HEK293T (cell line): Measurements from ENCODE around the gene MINDY4.

Experiments used
- BHLHE40 ChIP-seq: fragments of 450-650 bp; IDR thresholded peaks from 2 replicates; pipeline ENCODE4 v1.6.1; 2016; ENCODE audit warnings: mild to moderate bottlenecking, moderate library complexity, borderline replicate concordance
- ELF4 ChIP-seq: fragments of 450-650 bp; IDR thresholded peaks from 2 replicates; pipeline ENCODE4 v1.6.1; 2017; ENCODE audit warnings: antibody characterized with exemption
- FOXK2 ChIP-seq: fragments of 450-650 bp; IDR thresholded peaks from 2 replicates; pipeline ENCODE4 v1.6.1; 2016; ENCODE audit warnings: mild to moderate bottlenecking
- HDGF ChIP-seq: fragments of 450-650 bp; IDR thresholded peaks from 2 replicates; pipeline ENCODE4 v1.6.1; 2017; ENCODE audit warnings: antibody characterized with exemption, borderline replicate concordance
- L3MBTL2 ChIP-seq: fragments of 450-650 bp; conservative IDR thresholded peaks from 2 replicates; pipeline ENCODE4 v1.6.1; 2016; ENCODE audit warnings: mild to moderate bottlenecking
- LEF1 ChIP-seq: fragments of 450-650 bp; IDR thresholded peaks from 2 replicates; pipeline ENCODE4 v1.6.1; 2017; ENCODE audit warnings: mild to moderate bottlenecking, borderline replicate concordance
- PKNOX1 ChIP-seq: fragments of 450-650 bp; IDR thresholded peaks from 2 replicates; pipeline ENCODE4 v1.6.1; 2016
- SP1 ChIP-seq: fragments of 450-650 bp; IDR thresholded peaks from 2 replicates; pipeline ENCODE4 v1.6.1; 2017
- SUZ12 ChIP-seq: fragments of 450-650 bp; IDR thresholded peaks from 2 replicates; pipeline ENCODE4 v1.6.1; 2016; ENCODE audit warnings: mild to moderate bottlenecking
- TARDBP ChIP-seq: fragments of 450-650 bp; IDR thresholded peaks from 2 replicates; pipeline ENCODE4 v1.6.1; 2016
- ZNF384 ChIP-seq: fragments of 450-650 bp; IDR thresholded peaks from 2 replicates; pipeline ENCODE4 v1.6.1; 2016

DNA sequence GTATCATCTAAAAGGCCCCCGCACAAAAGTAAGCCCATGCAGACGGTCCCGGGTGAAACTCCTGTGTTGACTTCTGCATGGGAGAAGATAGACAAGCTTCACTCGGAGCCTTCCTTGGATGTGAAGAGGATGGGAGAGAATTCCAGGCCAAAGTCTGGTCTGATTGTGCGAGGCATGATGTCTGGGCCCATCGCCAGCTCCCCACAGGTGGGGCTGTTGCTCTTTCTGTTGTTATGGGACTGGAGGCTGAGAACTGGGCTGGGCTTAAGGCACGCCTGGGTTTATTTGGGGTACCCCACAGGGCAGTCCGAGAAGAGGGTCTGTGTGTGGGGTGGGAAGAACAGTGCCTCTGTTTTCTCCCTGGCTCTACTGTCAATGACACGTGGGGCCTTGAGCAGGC is 14.6 kb downstream of the MINDY4 start:
- no peak for TF ChIP-seq PKNOX1
- no peak for TF ChIP-seq HDGF
- no peak for TF ChIP-seq FOXK2
- no peak for TF ChIP-seq SUZ12
- TF ChIP-seq L3MBTL2 = no peak
- no peak for TF ChIP-seq LEF1
- no peak for TF ChIP-seq TARDBP
- TF ChIP-seq ZNF384 = no peak
- no peak for TF ChIP-seq BHLHE40
- TF ChIP-seq ELF4 = no peak
- no peak for TF ChIP-seq SP1
